Trophoblast cell (in vitro differentiated cells and primary cell): Measurements from ENCODE around the gene CCDC85C.

Experiments
- DNase-seq, 2 donors: peaks; one replicate each; pipeline ENCODE4 v3.0.0-alpha.2; 2016
- H2AFZ ChIP-seq: 2 replicates; pipeline ENCODE4 v1.6.1; 2013; ENCODE audit warnings: low read length, moderate library complexity, mild to moderate bottlenecking; ENCODE audit not compliant: insufficient read depth, poor library complexity
- H2AK5ac ChIP-seq: 2 replicates; pipeline ENCODE4 v1.6.1; 2013; ENCODE audit warnings: mild to moderate bottlenecking, low read length
- H2BK120ac ChIP-seq: 2 replicates; pipeline ENCODE4 v1.6.1; 2013; ENCODE audit warnings: low read length, mild to moderate bottlenecking, moderate library complexity; ENCODE audit not compliant: insufficient read depth, poor library complexity
- H2BK12ac ChIP-seq: 2 replicates; pipeline ENCODE4 v1.6.1; 2013; ENCODE audit warnings: mild to moderate bottlenecking, low read length, moderate library complexity
- H2BK5ac ChIP-seq: 2 replicates; pipeline ENCODE4 v1.6.1; 2013; ENCODE audit warnings: low read length, low read depth, moderate library complexity, mild to moderate bottlenecking; ENCODE audit not compliant: poor library complexity
- H3K14ac ChIP-seq: 2 replicates; pipeline ENCODE4 v1.6.1; 2013; ENCODE audit warnings: mild to moderate bottlenecking, low read length
- H3K18ac ChIP-seq: 2 replicates; pipeline ENCODE4 v1.6.1; 2013; ENCODE audit warnings: mild to moderate bottlenecking, low read length
- H3K23ac ChIP-seq: 2 replicates; pipeline ENCODE4 v1.6.1; 2013; ENCODE audit warnings: low read length
- H3K27ac ChIP-seq: 2 replicates; pipeline ENCODE4 v1.5.1; 2013; ENCODE audit warnings: low read depth, mild to moderate bottlenecking, inconsistent platforms, low read length, moderate library complexity
- H3K27me3 ChIP-seq: 2 replicates; pipeline ENCODE4 v1.6.1; 2013; ENCODE audit warnings: inconsistent platforms, mild to moderate bottlenecking, low read length, moderate library complexity; ENCODE audit not compliant: insufficient read depth
- H3K36me3 ChIP-seq, 2 experiments: 1 replicate in 1 of 2; 2 replicates in 1 of 2; pipeline ENCODE4 v1.6.1; 2013; ENCODE audit warnings: low read length in 2 of 2, mild to moderate bottlenecking in 2 of 2, moderate library complexity in 1 of 2; ENCODE audit not compliant: insufficient read depth in 2 of 2, control insufficient read depth in 1 of 2
- H3K4ac ChIP-seq: 2 replicates; pipeline ENCODE4 v1.6.1; 2013; ENCODE audit warnings: low read depth, mild to moderate bottlenecking, low read length, moderate library complexity
- H3K4me1 ChIP-seq, 2 experiments: 1 replicate in 1 of 2; 2 replicates in 1 of 2; pipeline ENCODE4 v1.6.1; 2013; ENCODE audit warnings: low read length in 2 of 2, mild to moderate bottlenecking in 2 of 2, moderate library complexity in 1 of 2; ENCODE audit not compliant: insufficient read depth in 2 of 2, control insufficient read depth in 1 of 2
- H3K4me2 ChIP-seq: 2 replicates; pipeline ENCODE4 v1.6.1; 2013; ENCODE audit warnings: inconsistent platforms, mild to moderate bottlenecking, low read length, moderate library complexity
- H3K4me3 ChIP-seq: 2 replicates; pipeline ENCODE4 v1.5.1; 2013; ENCODE audit warnings: mild to moderate bottlenecking, low read depth, low read length, inconsistent platforms
- H3K79me1 ChIP-seq: one replicate; pipeline ENCODE4 v1.6.1; 2013; ENCODE audit warnings: low read length
- H3K79me2 ChIP-seq: 2 replicates; pipeline ENCODE4 v1.6.1; 2013; ENCODE audit warnings: low read length, mild to moderate bottlenecking; ENCODE audit not compliant: control insufficient read depth, insufficient read depth, poor library complexity
- H3K9ac ChIP-seq: 2 replicates; pipeline ENCODE4 v1.6.1; 2013; ENCODE audit warnings: mild to moderate bottlenecking, low read length
- H3K9me3 ChIP-seq: 2 replicates; pipeline ENCODE4 v1.6.1; 2013; ENCODE audit warnings: low read depth, mild to moderate bottlenecking, control low read depth, inconsistent platforms, low read length; ENCODE audit not compliant: insufficient read depth
- H4K12ac ChIP-seq: 2 replicates; pipeline ENCODE4 v1.6.1; 2013; ENCODE audit warnings: low read depth, mild to moderate bottlenecking, low read length, moderate library complexity
- H4K8ac ChIP-seq: 2 replicates; pipeline ENCODE4 v1.6.1; 2013; ENCODE audit warnings: low read depth, mild to moderate bottlenecking, low read length, moderate library complexity
- H4K91ac ChIP-seq: one replicate; pipeline ENCODE4 v1.6.1; 2013; ENCODE audit warnings: low read depth, mild to moderate bottlenecking, low read length, moderate library complexity
- WGBS: extraction: QIAGEN DNeasy Blood & Tissue Kit; methylation state at CpG from one replicate; pipeline ENCODE4 v1.1.7; 2013; ENCODE audit warnings: missing lambda C conversion rate; ENCODE audit not compliant: insufficient read length, insufficient coverage; ENCODE audit errors: extremely low coverage; 5-methylcytosine and 5-hydroxymethylcytosine counted together

CCDC85C gene

DNA sequence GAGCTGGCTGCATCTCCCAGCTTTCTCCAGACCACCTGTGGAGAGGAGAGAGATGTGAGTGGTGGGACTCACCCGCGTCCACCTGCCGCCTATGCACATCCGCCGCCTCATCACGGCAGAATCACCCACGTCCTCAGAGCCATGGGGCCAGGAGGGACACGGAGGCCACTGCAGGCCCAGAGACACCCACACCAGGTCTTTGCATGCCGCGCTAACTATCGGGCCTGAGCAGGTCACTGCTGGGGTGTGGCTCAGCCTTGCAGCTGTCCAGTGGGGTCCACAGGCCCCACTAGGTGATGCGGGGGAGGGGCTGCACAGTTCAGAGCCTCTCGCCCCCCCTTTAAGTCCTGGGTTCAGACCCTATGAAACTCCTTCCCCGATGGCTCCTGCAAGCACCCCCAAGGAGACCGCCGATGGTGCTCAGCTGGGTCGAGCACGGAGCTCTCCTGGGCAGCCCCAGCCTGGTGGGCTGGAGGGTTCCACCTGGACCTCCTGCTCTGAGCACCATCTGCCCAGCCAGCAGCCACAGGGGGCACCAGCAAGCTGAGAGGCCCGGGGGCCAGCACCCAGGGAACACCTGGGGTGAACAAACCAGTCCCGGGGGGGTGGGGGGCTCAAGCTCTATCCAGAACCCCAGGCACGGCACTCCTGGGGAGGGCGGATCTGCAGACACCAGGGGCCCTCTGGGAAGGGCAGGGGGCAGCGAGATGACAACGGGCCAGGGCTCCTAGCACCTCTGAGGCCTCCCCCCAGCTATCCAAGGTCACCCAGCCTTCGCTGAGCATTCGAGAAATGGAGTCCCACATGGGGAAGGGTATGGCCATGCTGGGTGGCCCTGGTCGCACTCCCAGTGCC is 88.5 kb downstream of the CCDC85C start:
- no peaks in the 10 kb centered on the region for H3K79me1 ChIP-seq
- no peak for DNase-seq
- no peak overlapping the region for H2BK12ac ChIP-seq
- H3K9me3 ChIP-seq = no peaks in the 10 kb centered on the region
- no peak overlapping the region for H2BK120ac ChIP-seq
- H3K27me3 ChIP-seq = no peaks in the 10 kb centered on the region
- H3K4me3 ChIP-seq = no peak overlapping the region
- H3K14ac ChIP-seq = no peak overlapping the region
- no peak overlapping the region for H4K91ac ChIP-seq
- H3K23ac ChIP-seq = no peak overlapping the region
- H3K4ac ChIP-seq = no peak overlapping the region
- H3K79me2 ChIP-seq = no peaks in the 10 kb centered on the region
- no peak overlapping the region for H2BK5ac ChIP-seq
- H3K9ac ChIP-seq = no peak overlapping the region
- no peak overlapping the region for H3K4me2 ChIP-seq
- no peak overlapping the region for H2AK5ac ChIP-seq
- WGBS = no CpG with 5 or more reads among the region's 27 CpGs
- H4K12ac ChIP-seq = no peak overlapping the region
- no peak overlapping the region for H3K18ac ChIP-seq
- no peak overlapping the region for H2AFZ ChIP-seq
- H3K4me1 ChIP-seq = no peaks in the 10 kb centered on the region
- H3K27ac ChIP-seq = no peak overlapping the region
- H3K36me3 ChIP-seq = peaks cover 38 to 43% of the 10 kb centered on the region in 2 experiments
- H4K8ac ChIP-seq = no peak overlapping the region

DNA sequence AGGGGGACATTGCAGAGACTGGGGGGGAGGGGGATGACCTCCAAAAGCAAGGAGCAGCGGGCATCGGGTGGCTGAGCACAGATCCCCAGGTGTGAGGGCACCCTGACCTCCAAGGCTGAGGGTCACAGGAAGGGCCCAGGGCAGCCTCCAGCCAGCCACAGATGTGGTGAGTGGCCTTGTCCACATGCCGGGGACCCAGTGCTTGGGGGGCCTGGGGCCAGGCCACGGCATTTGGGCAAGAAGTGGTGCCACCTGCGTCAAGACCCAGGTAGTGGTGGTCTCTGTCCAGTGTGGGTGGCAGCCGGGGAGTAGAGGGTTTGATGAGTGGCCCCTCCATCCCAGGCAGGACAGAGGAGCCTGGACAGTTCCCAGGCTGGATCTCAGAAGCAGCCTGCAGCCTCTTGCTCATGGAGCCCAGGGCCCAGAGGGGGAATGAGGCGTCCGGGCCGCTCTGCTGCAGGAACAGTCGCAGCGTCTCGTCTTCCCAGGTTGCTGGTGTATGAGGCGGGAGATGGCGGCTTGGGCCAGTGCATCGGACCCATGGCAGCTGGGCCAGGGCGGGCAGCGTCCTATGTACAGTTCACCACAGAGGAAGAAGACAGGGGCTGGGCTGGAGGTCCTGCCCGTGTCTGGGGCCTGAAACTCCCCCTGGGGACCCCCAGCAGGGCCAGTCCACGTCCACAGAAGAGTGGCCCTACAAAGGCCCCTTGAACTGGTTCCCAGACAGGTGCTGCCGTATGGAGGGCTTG is 89.3 kb downstream of the CCDC85C start:
- no peak overlapping the region for H3K27ac ChIP-seq
- no peak overlapping the region for H4K12ac ChIP-seq
- H3K14ac ChIP-seq = no peak overlapping the region
- no peaks in the 10 kb centered on the region for H3K79me1 ChIP-seq
- DNase-seq = no peak
- no peak overlapping the region for H2AK5ac ChIP-seq
- H4K91ac ChIP-seq = no peak overlapping the region
- H2BK120ac ChIP-seq = no peak overlapping the region
- H3K79me2 ChIP-seq = no peaks in the 10 kb centered on the region
- no peaks in the 10 kb centered on the region for H3K27me3 ChIP-seq
- H3K4me2 ChIP-seq = no peak overlapping the region
- H2BK12ac ChIP-seq = no peak overlapping the region
- peaks cover 43 to 45% of the 10 kb centered on the region in 2 experiments for H3K36me3 ChIP-seq
- no peaks in the 10 kb centered on the region for H3K4me1 ChIP-seq
- H3K9ac ChIP-seq = no peak overlapping the region
- no peak overlapping the region for H2AFZ ChIP-seq
- WGBS = no CpG with 5 or more reads among the region's 20 CpGs
- H3K4ac ChIP-seq = no peak overlapping the region
- no peak overlapping the region for H3K23ac ChIP-seq
- no peak overlapping the region for H2BK5ac ChIP-seq
- H4K8ac ChIP-seq = no peak overlapping the region
- peak overlapping the region; percentile 25 for H3K18ac ChIP-seq
- no peak overlapping the region for H3K4me3 ChIP-seq
- no peaks in the 10 kb centered on the region for H3K9me3 ChIP-seq

- Histone ChIP-seq H2BK12ac (no peak overlapping the region), H2AFZ (no peak overlapping the region), H3K4ac (no peak overlapping the region), H3K23ac (no peak overlapping the region), H3K4me1 (no peaks in the 10 kb centered on the region), H3K4me2 (no peak overlapping the region), H4K91ac (no peak overlapping the region), H3K4me3 (no peak overlapping the region), H2BK5ac (no peak overlapping the region), H3K79me2 (no peaks in the 10 kb centered on the region), H4K8ac (no peak overlapping the region), H3K27me3 (no peaks in the 10 kb centered on the region), H3K9ac (no peak overlapping the region), H3K9me3 (no peaks in the 10 kb centered on the region), H3K36me3 (peaks cover 50% of the 10 kb centered on the region in 2 experiments), H2AK5ac (no peak overlapping the region), H2BK120ac (no peak overlapping the region), H3K27ac (no peak overlapping the region), H3K14ac (no peak overlapping the region), H3K18ac (no peak overlapping the region), H4K12ac (no peak overlapping the region), H3K79me1 (no peaks in the 10 kb centered on the region)
- WGBS = no CpG with 5 or more reads among the region's 13 CpGs
- DNase-seq = no peak
Observed at GRCh38 chr14:99513946-99514551, 90.0 kb downstream of the CCDC85C start.

DNA sequence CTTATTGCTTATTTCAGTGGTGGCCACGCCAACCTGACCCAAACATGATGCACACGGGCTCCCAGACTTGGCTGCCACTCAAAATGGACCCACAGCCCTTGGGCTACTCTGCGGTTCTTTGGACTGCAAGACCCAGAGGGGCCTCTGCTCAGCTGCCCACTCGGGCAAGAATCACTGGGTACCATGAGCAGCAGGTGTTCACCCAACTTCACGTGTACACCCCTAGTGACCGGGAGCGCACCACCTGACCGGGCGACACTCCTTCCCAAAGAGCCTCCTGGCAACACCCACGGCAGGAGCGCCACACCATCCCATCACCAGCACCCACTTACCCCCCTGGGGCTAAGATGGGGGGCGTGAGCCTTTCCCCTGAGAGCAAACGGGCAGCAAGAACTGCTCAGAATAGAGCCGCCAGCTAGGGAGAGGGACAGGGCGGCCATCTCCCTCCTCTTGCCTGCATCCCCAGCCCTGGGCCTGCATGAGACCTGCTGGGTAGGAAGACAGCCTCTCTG is 90.8 kb downstream of the CCDC85C start:
- Histone ChIP-seq H3K18ac (no peak overlapping the region), H3K36me3 (peaks cover 58% of the 10 kb centered on the region in 2 experiments), H3K79me1 (no peaks in the 10 kb centered on the region), H3K9ac (no peak overlapping the region), H4K8ac (no peak overlapping the region), H3K79me2 (no peaks in the 10 kb centered on the region), H4K12ac (no peak overlapping the region), H3K27me3 (no peaks in the 10 kb centered on the region), H3K14ac (no peak overlapping the region), H2BK120ac (no peak overlapping the region), H3K4me2 (no peak overlapping the region), H3K4me3 (no peak overlapping the region), H2AFZ (no peak overlapping the region), H3K9me3 (peaks cover 2% of the 10 kb centered on the region), H3K23ac (no peak overlapping the region), H3K4ac (no peak overlapping the region), H2BK5ac (no peak overlapping the region), H3K4me1 (no peaks in the 10 kb centered on the region), H4K91ac (no peak overlapping the region), H2AK5ac (no peak overlapping the region), H3K27ac (no peak overlapping the region), H2BK12ac (no peak overlapping the region)
- no CpG with 5 or more reads among the region's 15 CpGs for WGBS
- no peak for DNase-seq
